NCI-H146 (cell line): ENCODE measurements around the gene MRPS14.

Experiments
- DNase-seq: peaks from one replicate; lab custom pipeline; 2025; lab: John Stamatoyannopoulos, UW

Gene MRPS14

DNA sequence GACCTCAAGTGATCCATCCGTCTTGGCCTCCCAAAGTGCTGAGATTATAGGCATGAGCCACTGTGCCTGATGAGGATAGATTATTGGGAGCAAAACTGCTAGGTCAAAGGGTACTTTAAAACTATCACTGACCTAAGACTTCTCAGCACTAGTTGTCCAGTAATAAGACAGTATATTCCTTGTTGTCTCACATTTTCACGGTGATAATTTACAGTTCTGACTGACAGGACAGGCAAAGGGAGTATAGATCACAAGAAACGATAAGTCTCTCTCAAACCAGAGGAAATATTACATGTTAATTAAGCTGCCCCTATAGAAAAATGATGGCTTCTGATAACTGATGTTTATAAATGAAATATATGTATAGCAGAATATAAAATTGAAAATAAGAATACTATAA is 3.7 kb downstream of the MRPS14 start:
- DNase-seq, result no peak

DNA sequence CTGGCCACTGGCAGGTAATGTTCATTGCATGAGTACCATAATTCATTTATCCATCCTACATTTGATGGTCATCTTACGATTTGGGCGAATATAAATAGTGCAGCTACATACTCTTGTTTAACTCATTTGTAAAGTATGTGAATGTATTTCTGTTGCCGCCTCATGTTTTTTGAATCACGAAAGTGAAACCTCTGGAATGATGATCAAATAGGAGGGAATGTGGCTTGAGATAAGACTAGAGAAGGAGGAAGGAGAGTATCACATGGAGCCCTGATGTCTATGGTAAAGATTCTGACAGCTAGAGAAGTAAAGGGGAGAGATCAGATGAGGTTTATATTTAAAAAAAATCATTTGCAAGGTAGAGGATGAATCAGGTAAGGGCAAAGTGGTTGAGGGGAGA is 8.0 kb downstream of the MRPS14 start:
- no peak for DNase-seq

DNA sequence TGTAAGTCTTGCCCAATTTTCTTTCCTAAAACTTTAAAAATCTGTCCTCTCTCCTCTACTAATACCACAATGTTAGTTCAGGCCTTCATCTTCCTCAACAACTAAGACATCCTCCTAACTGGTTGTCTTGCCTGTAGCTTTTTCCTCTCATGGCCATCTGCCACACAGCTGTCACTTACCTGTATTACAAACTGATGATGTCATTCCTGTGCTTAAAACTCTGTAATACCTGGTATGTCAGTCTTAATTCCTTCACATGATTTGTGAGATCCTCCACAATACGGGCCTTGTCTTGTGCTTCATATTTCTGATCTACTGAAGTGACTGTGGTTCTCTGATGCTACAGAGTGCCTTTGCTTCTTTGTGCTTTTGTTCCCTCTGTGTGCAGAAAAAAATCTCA is 9.8 kb downstream of the MRPS14 start:
- no peak for DNase-seq

DNA sequence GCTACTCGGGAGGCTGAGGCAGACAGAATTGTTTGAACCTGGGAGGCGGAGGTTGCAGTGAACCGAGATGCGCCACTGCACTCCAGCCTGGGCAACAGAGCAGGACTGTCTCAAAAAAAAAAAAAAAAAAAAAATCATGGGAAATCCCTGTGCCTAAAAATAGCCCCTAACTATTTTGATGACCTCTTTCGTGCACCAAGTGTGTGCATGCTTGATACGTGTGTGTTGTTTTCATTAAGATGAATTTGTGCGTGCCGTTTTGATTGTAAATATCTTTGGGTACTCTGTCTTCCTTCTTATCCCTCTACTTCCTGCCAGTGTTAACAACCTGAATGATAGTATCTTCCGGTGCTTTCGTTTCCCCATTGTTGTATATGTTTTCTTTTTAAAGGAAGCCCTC is 13.7 kb downstream of the MRPS14 start:
- no peak for DNase-seq

DNA sequence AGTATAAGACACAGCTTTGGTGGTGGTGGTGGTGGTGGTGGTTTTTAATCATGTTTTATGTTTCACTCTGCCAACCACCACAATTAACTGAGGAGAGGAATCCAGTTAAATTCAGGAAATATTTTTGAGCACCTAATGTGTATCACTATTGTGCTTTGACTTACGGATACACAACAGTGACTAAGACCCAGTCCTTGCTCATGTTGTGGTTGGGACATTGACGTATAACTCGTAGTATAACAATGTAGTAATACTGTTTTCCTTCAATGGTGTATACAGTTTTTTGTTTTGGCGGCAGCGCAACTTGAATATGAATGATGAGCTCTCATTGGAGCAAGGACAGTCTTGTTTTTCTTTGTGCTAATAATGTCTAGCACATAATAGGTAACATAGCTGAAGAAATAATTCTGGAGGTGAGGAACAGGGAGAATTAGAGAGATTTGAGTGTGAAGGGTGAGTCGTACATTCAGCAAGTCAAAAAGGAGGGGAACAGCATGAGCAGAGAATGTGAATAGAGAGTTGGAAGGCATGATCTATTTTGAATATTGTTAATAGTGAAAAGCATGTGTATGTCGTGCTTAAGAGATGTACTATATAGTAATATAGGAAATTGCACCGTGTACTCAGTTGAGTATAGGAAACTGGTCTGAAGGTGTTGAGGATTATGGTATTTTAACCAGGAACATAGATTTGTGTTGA is 18.0 kb downstream of the MRPS14 start:
- no peak for DNase-seq

DNA sequence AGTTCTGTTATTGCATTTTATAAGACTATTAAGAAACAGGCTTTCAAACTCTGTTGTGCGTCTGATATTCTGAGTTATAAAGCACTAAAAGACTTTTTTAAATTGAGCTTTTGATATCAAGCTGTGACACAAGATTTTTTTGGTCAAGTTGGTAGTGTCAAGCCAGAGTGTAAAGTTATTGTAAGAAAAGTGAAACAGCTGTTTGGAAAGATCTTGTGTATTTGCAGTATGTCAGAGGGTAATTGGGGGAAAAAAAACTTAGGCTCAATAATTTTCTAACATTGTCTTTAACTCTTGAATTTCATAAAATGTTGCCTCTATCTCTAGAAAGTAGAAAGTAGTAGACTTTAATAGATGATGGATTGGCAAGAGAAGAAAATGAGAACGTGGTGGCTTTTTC is 19.7 kb downstream of the MRPS14 start:
- DNase-seq, result no peak

DNA sequence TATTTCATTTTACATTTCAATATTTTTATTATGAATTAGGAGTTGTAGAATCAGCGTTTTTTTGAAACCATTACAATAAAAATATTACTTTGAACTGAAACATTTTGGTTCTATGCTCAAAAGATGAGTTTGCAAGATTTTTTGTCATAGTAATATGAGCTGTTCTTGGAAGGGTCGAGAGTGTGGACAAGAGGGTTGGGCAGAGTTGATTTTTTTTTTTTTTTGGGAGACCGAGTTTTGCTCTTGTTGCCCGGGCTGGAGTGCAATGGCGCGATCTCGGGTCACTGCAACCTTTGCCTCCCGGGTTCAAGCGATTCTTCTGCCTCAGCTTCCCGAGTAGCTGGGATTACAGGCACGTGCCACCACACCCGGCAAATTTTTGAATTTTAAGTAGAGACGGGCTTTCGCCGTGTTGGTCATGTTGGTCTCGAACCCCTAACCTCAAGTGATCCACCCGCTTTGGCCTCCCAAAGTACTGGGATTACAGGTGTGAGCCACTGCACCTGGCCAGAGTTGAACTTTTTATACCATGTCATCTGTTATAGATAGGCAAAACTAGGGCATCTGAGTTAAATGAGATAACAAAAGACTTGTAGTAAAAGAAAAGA is 20.2 kb downstream of the MRPS14 start:
- no peak for DNase-seq

DNA sequence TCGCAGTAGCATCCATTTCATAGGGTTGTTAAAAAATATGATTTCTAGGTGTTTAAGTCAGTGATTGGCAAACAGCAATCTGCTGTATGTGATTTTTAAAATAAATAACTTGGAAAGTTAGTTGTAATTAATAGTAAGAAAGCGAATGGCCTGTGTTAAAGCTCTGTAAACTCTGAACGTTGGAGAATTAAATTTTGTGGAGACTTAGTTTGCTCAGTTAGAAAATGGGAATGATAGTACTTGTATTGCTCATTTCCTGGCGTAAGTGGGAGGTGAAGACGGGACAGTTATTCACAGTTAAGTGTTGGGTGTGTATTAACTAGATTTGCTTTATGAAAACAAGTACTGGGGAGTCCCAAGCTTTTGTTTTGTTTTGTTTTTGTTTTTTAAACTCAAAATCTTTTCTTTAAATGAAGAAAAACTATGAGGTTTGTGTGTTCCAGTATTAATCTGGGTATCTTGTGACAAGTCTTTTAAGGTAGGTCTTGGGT is 22.5 kb downstream of the MRPS14 start:
- DNase-seq, result no peak

DNA sequence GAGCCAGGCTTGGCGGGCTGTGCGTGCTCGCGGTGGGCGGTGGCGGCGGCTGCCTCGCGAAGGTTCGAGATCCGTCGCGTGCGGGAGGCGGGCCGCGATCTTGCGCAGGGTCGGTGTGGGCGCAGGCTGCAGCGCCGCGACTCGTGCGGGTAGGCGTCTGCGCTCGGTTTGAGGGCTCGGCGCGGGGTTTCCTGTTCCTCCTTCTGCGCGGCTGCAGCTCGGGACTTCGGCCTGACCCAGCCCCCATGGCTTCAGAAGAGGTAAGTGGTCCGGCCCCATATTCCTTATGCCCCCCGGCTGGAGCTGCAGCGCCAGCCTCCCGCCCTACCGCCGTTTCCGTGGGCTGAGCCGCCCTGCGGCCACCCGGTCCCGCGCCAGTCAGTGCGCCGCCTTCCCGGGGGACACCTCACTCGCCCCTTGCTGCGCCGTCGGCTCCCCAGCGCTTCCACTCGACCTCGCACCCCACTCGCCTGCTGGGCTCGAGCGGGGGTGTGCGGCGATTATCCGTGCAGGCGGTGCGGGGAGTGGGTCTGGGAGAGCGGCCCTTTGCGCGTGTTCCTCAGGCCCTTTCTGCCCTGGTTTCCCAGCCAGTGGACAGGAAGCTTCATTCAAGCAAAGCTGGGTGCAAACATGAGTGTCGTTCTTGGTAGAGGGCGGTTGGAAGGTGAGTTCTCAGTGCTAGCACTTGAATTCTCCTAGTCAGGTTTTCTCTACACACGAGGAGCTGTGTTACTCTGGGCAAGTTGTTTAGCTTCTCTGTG is 23.1 kb downstream of the MRPS14 start, which contains the start of gene CACYBP:
Gene CACYBP, plus strand, starts transcription at position 12 of the 761 bp plus-strand sequence. Its CDS starts 234 bp downstream, at position 246.
- peak; percentile 60 for DNase-seq

DNA sequence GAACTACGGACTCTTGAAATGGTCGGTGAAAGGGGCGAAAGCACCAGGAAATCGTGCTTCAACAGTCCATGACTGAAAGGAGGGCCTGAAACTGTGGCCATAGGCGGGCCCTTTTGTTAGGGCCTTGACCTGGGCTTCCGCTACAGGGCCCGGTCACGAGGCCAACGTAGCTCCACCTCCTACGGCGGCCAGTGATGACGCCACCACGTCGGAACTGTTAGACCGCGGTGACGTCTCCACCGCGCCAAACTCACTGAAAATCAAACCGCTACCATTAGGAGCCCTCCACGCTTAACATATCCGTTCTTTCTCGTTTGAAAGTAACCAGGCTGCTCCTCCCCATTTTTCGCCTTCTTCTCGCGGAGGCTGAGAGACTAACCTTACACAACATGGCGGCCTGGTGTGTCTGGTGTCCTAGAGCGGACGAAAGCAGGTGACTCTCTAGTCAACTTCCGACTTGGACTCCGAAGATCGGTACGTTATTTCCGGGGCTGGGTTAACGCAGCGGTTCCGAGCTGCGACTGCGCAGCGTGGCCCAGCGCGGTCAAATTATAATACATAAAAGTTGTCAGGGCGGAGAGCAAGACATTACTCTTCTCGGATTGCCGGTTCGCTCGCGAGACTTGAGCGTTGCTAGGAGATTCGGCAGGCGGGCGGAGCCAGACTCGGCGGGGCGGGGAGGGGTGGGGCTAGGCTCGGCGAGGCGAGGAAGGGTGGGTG is 23.8 kb downstream of the MRPS14 start:
- DNase-seq, result peak; percentile 99

DNA sequence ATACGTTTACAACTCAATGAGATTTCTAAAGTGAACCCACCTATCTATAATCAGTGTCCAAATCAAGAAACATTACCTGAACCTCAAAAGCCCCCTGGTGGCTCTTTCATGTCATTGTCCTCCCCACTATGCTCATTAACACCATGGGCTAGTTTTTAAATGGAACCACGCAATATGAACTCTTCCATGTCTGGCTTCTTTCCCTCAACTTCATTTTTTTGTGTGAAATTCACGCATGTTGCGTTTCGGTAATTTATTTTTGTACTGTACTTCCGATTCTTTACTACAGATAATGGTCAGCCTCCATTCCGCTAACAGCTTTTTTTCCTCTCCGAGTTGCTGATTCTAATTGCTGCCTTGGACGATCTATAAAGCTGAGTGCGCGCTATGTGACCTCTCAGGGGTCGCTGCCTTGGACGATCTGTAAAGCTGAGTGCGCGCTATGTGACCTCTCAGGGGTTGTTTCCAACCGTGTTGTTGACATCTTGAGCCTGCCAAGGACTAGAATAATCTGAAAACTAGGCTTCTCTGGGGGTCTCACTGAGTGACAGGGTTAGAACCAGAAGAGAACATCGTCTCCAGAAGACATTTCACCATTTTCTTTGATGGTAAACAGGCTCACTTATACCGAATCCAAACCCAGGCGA is 24.5 kb downstream of the MRPS14 start:
- DNase-seq, result peak; percentile 76

DNA sequence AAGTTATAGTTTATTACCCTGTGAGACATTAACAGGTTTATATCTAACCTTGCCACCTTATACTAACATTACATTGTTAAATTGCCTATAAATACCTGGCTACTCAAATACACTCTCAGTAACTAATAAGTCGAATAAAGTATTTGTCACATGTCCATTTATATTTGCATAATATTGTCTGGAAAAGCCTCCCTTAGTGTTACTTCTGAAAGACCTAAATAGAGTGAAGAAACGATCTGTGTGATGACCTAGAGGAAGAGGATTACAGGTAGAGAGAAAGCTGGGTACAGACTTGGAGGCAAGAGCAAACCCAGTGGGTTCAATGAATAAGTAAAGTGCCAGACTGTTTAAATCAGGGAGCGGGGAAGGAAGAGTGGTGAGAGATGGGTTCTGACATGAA is 26.2 kb downstream of the MRPS14 start:
- DNase-seq, result no peak

DNA sequence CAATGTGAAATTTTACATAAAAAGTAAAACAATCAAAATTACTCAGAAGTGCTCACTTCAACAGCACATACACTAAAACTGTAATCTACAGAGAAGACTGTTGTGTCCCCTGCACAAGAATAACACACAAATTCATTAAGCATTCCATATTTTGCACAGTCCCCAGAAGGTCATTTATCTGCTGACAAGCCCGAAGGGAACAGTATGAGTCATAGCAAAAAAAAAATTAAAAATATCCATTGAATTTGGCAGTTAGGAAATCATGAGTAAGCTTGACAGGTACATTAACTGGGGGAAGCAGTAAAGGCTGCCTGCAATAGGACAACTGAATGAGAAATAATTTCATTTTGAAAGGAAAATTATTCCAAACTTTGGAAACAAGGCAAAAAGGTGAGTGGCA is 26.7 kb downstream of the MRPS14 start:
- DNase-seq, result peak; percentile 3

DNA sequence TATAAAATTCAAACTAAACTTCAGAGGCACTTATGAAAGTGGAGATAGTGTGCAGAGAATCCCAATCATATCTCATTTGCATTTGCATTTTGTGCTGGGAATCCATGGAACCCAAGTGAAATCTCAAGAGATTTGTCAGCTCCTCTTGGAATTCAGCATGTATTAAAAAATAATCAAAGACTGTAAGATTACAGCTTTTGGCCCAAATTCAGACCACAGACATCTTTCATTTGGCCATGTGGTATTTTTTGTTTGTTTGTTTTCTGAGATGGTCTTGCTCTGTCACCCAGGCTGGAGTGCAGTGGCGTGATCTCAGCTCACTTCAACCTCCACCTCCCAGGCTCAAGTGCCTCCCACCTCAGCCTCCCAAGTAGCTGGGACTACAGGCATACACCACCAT is 27.3 kb downstream of the MRPS14 start:
- no peak for DNase-seq

DNA sequence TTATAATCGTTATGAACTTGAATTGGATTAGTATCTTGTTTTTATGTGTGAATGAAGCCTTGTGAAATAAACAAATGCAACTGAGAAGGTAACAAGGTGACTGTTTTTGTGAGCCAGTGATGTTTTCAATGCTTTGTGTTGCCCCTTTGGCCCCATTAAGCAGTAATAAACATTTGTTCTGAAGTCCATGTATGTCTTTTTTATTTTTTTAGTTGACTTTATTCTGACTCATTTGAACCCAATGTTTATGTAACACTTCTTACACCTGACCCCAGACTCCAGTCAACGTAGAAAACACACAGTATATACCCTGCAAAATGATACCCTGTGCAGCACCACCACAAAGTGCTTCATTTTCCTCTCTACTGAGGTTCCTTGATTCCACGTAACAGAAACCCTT is 28.1 kb downstream of the MRPS14 start:
- no peak for DNase-seq

DNA sequence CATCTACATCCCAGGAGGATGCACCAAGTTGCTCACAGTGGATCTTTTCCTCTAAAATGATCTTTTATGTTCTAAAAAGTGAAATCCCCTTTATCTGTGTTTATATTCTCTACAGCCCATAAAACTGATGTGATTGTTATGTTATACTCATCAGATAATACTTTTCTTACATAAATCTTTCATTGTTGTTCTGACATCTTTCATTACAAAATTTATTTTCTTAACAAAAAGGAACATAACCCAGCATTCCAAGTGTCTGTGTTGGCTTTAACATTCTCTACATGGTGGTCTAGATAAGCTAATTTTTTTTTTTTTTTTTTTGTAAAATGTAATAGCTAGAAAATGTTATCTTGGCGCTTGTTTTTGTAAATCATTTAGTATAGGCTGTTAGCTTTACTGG is 31.8 kb downstream of the MRPS14 start:
- no peak for DNase-seq

DNA sequence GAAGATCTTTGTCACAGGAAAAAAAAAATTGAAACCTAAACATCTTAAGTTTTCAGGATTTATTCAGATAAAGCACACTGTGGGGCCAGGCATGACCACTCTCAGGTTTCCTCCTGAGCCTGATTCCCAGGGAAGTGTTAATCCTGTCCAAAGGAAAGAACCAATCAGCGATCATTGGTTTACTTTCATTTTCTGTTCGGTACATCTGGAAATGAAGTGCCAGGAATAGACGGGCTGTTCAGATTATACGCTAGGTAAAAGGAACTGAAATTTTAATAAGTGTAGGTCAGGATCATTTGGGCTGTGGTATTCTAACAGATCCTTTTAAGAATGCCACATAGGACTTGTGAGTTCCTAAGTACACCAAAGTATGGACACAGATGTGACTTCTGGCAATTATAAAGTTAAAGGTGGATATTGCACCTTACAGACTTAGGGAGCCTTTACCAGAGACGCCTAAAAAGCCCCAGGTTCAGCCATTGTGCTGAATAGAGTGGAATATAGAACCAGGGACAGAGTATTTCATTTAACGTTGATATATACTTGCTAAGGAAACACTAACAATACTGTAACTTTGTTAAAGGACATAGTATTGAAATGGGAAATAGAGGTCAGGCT is 32.7 kb downstream of the MRPS14 start:
- no peak for DNase-seq

DNA sequence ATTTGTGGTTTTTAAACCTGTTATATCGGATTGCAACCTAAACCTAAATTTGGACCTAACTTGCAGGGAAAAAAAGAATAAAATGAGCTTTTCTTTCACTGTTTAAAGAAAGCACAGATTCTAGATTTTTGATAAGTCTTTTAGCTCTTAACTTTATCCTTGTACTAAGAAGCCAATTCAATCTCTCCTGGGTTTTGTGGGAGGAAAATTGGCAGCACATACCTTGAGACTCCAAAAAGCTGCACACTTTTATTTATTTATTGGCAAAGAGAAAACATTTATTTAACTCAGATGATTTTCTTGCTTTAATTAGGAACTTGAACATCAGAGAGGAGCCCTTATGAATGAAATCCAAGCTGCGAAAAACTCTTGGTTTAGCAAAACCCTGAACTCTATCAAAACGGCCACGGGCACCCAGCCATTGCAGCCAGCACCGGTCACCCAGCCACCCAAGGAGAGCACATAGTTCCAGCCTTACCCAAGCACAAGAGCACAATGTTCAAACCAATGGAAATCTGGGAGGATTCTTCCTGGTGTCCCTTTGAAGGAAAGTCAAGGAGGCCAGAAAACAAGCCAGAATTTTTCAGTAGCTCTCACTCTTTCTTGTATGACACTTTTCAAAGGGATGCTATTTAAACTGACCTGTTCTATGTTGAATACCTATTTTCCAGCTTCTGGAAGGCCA is 33.5 kb downstream of the MRPS14 start:
- no peak for DNase-seq

DNA sequence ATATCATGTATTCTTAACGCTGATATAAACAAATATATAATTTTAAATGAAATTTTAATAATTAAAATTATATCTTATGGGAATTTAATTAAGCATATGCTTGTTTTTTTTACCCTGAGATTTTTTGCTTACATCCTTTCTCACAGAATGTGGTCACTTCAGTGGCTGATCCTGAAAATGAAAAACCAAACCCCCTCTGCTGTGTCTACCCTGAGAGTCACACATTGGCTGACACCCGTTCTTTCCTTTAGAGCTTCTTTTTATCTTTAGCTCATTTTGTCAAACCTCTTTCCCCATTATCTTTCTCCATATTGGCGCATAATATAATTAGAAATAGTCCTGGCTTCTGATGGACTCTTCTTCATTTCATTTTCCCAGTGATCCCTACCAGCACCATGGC is 34.2 kb downstream of the MRPS14 start:
- no peak for DNase-seq

DNA sequence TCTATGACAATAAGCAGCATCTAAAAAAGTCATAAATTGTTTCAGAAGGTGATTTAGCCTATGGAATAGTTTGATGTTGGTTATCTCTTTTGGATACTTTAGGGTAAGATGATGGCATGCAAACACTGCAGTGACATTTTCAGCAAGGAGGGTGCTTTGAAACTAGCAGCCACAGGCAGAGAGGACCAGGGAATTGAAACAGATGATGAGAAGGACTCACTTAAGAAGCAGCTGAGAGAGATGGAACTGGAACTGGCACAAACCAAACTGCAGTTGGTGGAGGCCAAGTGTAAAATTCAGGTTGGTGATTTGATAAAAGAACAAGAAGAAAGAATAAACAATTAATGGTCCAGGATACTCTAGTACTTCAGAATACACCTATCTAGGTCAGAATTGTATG is 34.7 kb downstream of the MRPS14 start:
- no peak for DNase-seq

DNA sequence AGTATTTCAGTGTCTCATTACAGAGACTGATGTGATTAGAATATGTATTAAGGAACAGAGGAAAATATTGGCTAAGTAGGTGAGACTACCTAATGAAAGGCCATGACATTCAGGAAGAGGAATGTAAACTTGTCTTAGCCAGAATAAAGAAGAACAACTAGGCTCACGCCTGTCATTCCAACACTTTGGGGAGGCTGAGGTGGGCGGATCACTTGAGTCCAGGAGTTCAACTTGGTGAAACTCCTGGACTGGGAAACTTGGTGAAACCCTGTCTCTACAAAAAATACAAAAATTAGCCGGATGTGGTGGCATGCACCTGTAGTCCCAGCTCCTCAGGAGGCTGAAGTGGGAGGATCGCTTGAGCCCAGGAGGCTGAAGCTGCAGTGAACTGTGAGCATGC is 38.3 kb downstream of the MRPS14 start:
- DNase-seq, result no peak
